MM.1S (cell line): ENCODE data around the gene GPR108.

ENCODE experiments used
- DNase-seq: peaks from one replicate; pipeline ENCODE4 v3.0.0-alpha.2; 2015
- H2AFZ ChIP-seq: fragments of 300-600 bp; sonication (generic); 2 replicates; pipeline ENCODE4 v1.6.0; 2016; ENCODE audit warnings: antibody characterized with exemption, low read length
- H3F3A ChIP-seq: fragments of 300-600 bp; sonication (generic); 2 replicates; pipeline ENCODE4 v1.6.1; 2016; ENCODE audit warnings: mild to moderate bottlenecking, antibody characterized with exemption, low read length, moderate library complexity, mixed read lengths; ENCODE audit not compliant: insufficient read depth
- H3K27ac ChIP-seq: fragments of 300-600 bp; sonication (generic); 2 replicates; pipeline ENCODE4 v1.5.1; 2016; ENCODE audit warnings: mild to moderate bottlenecking, low read length
- H3K27me3 ChIP-seq: fragments of 300-600 bp; sonication (generic); replicated peaks from 2 replicates; pipeline ENCODE4 v1.6.0; 2016; ENCODE audit warnings: low read length; ENCODE audit not compliant: insufficient read depth
- H3K36me3 ChIP-seq: fragments of 300-600 bp; sonication (generic); replicated peaks from 2 replicates; pipeline ENCODE4 v1.6.1; 2016; ENCODE audit warnings: mild to moderate bottlenecking, low read length, mixed read lengths; ENCODE audit not compliant: insufficient read depth
- H3K4me1 ChIP-seq: fragments of 300-600 bp; sonication (generic); 2 replicates; pipeline ENCODE4 v1.6.1; 2016; ENCODE audit warnings: low read length, mixed read lengths
- H3K4me2 ChIP-seq: fragments of 300-600 bp; sonication (generic); 2 replicates; pipeline ENCODE4 v1.6.0; 2016; ENCODE audit warnings: low read depth, low read length
- H3K4me3 ChIP-seq: fragments of 300-600 bp; sonication (generic); 2 replicates; pipeline ENCODE4 v1.5.1; 2016; ENCODE audit warnings: low read length, mixed read lengths
- H3K79me2 ChIP-seq: fragments of 300-600 bp; sonication (generic); 2 replicates; pipeline ENCODE4 v1.6.1; 2016; ENCODE audit warnings: mixed run types, low read length, mixed read lengths
- H3K9ac ChIP-seq: fragments of 300-600 bp; sonication (generic); 2 replicates; pipeline ENCODE4 v1.6.1; 2016; ENCODE audit warnings: low read length, mixed read lengths
- H3K9me2 ChIP-seq: fragments of 300-600 bp; sonication (generic); replicated peaks from 2 replicates; pipeline ENCODE4 v1.6.1; 2016; ENCODE audit warnings: mild to moderate bottlenecking, low read length, mixed read lengths; ENCODE audit not compliant: insufficient read depth
- H3K9me3 ChIP-seq: fragments of 300-600 bp; sonication (generic); replicated peaks from 2 replicates; pipeline ENCODE4 v1.6.1; 2016; ENCODE audit warnings: mild to moderate bottlenecking, low read length, mixed read lengths; ENCODE audit not compliant: insufficient read depth
- H4K20me1 ChIP-seq: fragments of 300-600 bp; sonication (generic); 2 replicates; pipeline ENCODE4 v1.6.1; 2016; ENCODE audit warnings: mild to moderate bottlenecking, low read length, moderate library complexity, mixed read lengths; ENCODE audit not compliant: insufficient read depth
- EZH2 ChIP-seq: fragments of 300-600 bp; sonication (generic); optimal IDR thresholded peaks from 2 replicates; pipeline ENCODE3; 2017; ENCODE audit warnings: low read depth, mild to moderate bottlenecking, antibody characterized with exemption, low read length, mixed read lengths
- EZH2phosphoT487 ChIP-seq: fragments of 300-600 bp; sonication (generic); IDR thresholded peaks from 2 replicates; pipeline ENCODE4 v1.6.1; 2018; ENCODE audit warnings: antibody characterized with exemption, low read length
- TF ChIP-seq, protein P1 (sequence below): fragments of 300-600 bp; sonication (generic); IDR thresholded peaks from 2 replicates; pipeline ENCODE4 v1.5.1; 2016; ENCODE audit warnings: antibody characterized with exemption, low read length, mixed read lengths

Gene GPR108

DNA sequence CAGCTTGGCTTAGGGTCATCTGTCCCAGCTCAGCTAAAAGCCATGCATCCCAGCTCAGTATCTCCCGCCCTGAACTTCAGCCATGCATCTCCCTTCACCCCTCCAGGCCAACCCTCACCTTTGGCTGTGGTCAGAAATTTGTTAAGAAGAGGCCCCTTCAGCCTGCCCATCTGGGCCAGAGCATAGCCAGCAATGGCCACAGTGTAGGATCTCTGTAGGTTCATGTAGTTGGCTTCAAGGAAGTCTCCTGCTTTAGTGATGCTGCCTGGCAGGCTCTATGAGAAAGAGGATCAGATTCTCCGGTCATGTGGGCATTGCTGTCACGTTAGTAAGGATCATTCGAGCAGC lies 50.8 kb downstream of the GPR108 start:
- Histone ChIP-seq H4K20me1 (no peaks in the 10 kb centered on the region), H3K4me2 (no peak overlapping the region), H3F3A (no peaks in the 10 kb centered on the region), H3K4me1 (no peaks in the 10 kb centered on the region), H3K4me3 (no peak overlapping the region), H3K79me2 (no peaks in the 10 kb centered on the region), H3K36me3 (no peaks in the 10 kb centered on the region), H3K9me3 (no peaks in the 10 kb centered on the region), H3K27ac (no peak overlapping the region), H2AFZ (no peak overlapping the region), H3K27me3 (peaks cover 77% of the 10 kb centered on the region), H3K9me2 (no peaks in the 10 kb centered on the region), H3K9ac (no peak overlapping the region)
- TF ChIP-seq EZH2, result no peak
- no peak for TF ChIP-seq EZH2phosphoT487
- TF ChIP-seq, protein P1, sequence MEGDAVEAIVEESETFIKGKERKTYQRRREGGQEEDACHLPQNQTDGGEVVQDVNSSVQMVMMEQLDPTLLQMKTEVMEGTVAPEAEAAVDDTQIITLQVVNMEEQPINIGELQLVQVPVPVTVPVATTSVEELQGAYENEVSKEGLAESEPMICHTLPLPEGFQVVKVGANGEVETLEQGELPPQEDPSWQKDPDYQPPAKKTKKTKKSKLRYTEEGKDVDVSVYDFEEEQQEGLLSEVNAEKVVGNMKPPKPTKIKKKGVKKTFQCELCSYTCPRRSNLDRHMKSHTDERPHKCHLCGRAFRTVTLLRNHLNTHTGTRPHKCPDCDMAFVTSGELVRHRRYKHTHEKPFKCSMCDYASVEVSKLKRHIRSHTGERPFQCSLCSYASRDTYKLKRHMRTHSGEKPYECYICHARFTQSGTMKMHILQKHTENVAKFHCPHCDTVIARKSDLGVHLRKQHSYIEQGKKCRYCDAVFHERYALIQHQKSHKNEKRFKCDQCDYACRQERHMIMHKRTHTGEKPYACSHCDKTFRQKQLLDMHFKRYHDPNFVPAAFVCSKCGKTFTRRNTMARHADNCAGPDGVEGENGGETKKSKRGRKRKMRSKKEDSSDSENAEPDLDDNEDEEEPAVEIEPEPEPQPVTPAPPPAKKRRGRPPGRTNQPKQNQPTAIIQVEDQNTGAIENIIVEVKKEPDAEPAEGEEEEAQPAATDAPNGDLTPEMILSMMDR, result no peak
- no peak for DNase-seq

DNA sequence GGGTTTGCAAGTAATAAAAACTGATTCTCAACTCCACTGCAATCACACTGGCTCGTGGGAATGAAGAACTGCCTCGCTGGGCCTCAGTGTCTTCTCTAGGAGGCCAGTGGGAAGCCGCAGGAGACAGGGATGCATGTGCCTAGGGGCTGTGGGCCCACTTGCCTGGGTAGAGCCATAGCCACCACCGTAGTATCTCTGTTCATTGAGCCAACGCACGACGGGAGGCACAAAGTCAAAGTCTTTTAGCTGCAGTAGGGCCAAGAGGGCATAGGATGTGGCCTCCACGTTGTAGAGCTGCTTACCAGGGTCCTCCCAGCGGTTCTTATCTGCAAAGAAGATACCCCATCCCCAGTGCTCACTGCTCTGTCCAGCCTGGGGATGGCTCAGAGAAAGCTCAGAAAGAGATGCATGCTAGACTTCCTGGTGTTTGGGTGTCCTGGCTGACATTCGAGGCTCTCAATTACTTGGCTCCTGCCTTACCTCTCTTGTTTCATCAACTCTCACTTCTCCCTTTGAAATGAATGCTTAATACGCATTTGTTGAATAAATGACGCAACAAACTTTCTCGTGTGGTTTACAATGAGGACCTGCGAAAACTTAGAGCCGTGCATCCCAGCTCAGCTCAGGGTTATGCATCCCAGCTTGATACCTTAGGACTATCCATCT lies 51.3 kb downstream of the GPR108 start:
- no peak overlapping the region for H3K27ac ChIP-seq
- H3K4me1 ChIP-seq, result no peaks in the 10 kb centered on the region
- no peak overlapping the region for H2AFZ ChIP-seq
- H3K9me2 ChIP-seq, result no peaks in the 10 kb centered on the region
- no peaks in the 10 kb centered on the region for H3F3A ChIP-seq
- TF ChIP-seq EZH2, result no peak
- H3K36me3 ChIP-seq, result no peaks in the 10 kb centered on the region
- H3K9ac ChIP-seq, result no peak overlapping the region
- DNase-seq, result no peak
- no peaks in the 10 kb centered on the region for H3K79me2 ChIP-seq
- no peak overlapping the region for H3K4me3 ChIP-seq
- H3K9me3 ChIP-seq, result no peaks in the 10 kb centered on the region
- no peaks in the 10 kb centered on the region for H4K20me1 ChIP-seq
- H3K4me2 ChIP-seq, result no peak overlapping the region
- peaks cover 77% of the 10 kb centered on the region for H3K27me3 ChIP-seq

DNA sequence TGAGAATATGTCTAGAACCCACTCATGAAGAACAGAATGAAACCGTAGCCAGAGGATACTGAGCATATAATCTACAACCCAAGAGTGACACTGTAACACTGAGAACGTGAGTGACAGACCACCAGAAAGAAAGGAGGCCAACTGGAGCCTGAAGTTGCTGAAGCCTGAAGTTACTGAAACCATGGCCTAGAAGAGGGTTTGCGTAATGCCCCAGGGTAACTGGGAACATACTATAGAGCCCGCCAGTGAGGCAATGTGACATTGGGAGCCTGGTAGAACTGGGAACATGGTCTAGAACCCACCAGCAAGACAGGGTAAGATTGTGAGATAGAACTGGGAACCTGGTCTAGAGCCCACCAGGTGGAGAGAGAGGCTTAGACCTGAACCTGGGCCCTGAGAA lies 51.9 kb downstream of the GPR108 start:
- H3K36me3 ChIP-seq, result no peaks in the 10 kb centered on the region
- no peaks in the 10 kb centered on the region for H3K9me2 ChIP-seq
- H3K4me2 ChIP-seq, result no peak overlapping the region
- H3K9ac ChIP-seq, result no peak overlapping the region
- H3K4me3 ChIP-seq, result no peak overlapping the region
- H3K9me3 ChIP-seq, result no peaks in the 10 kb centered on the region
- H4K20me1 ChIP-seq, result no peaks in the 10 kb centered on the region
- no peaks in the 10 kb centered on the region for H3K4me1 ChIP-seq
- no peaks in the 10 kb centered on the region for H3F3A ChIP-seq
- H2AFZ ChIP-seq, result no peak overlapping the region
- TF ChIP-seq, protein P1, result no peak
- TF ChIP-seq EZH2phosphoT487 (no peak), EZH2 (no peak)
- no peaks in the 10 kb centered on the region for H3K79me2 ChIP-seq
- H3K27me3 ChIP-seq, result peaks cover 78% of the 10 kb centered on the region
- no peak overlapping the region for H3K27ac ChIP-seq
- DNase-seq, result no peak

DNA sequence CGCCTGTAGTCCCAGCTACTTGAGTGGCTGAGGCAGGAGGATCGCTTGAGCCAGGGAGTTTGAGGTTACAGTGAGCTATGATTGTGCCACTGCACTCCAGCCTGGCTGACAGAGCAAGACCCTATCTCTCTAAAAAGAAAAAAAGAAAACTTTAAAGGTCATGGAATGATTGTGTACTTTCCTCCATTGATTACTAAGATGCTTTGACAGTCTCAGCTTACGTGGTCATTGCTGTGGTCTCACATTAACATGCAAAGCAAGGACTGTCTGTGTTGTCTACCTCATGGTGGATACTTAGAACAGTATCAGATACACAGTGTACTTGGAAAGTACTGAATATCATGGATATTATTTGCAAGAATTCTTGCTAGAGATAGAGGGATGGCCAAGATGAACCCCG lies 53.4 kb downstream of the GPR108 start:
- H3K4me3 ChIP-seq, result no peak overlapping the region
- H4K20me1 ChIP-seq, result no peaks in the 10 kb centered on the region
- H3K9ac ChIP-seq, result no peak overlapping the region
- no peaks in the 10 kb centered on the region for H3K9me3 ChIP-seq
- H3K36me3 ChIP-seq, result no peaks in the 10 kb centered on the region
- H3K27me3 ChIP-seq, result peaks cover 78% of the 10 kb centered on the region
- H3K79me2 ChIP-seq, result no peaks in the 10 kb centered on the region
- H3K27ac ChIP-seq, result no peak overlapping the region
- H2AFZ ChIP-seq, result no peak overlapping the region
- H3K4me2 ChIP-seq, result no peak overlapping the region
- H3F3A ChIP-seq, result no peaks in the 10 kb centered on the region
- DNase-seq, result no peak
- no peaks in the 10 kb centered on the region for H3K4me1 ChIP-seq
- TF ChIP-seq EZH2 (no peak), EZH2phosphoT487 (no peak)
- TF ChIP-seq, protein P1, result no peak
- H3K9me2 ChIP-seq, result no peaks in the 10 kb centered on the region
